Neural progenitor cell (in vitro differentiated cells): ENCODE measurements around the gene DRD2. TPM values are rescaled to one million over a fixed set of nuclear protein-coding genes. Genes with fewer than 3 reads are reported as not detected.

Experiments
- DNase-seq: peaks from one replicate; pipeline ENCODE4 v3.0.0-alpha.2; 2016; ENCODE audit warnings: low spot score
- H2AFZ ChIP-seq: fragments of 200-600 bp; sonication (generic); replicated peaks from 2 replicates; pipeline ENCODE4 v1.6.1; 2016; ENCODE audit warnings: antibody characterized with exemption
- H3F3A ChIP-seq: fragments of 200-600 bp; sonication (generic); 2 replicates; pipeline ENCODE4 v1.6.1; 2016; ENCODE audit warnings: antibody characterized with exemption, low read depth
- H3K27ac ChIP-seq: fragments of 200-600 bp; sonication (generic); 2 replicates; pipeline ENCODE4 v1.5.1; 2016; ENCODE audit warnings: mild to moderate bottlenecking
- H3K27me3 ChIP-seq: fragments of 200-600 bp; sonication (generic); 2 replicates; pipeline ENCODE4 v1.6.1; 2016; ENCODE audit warnings: mild to moderate bottlenecking, moderate library complexity
- H3K36me3 ChIP-seq: fragments of 200-600 bp; sonication (generic); 2 replicates; pipeline ENCODE4 v1.5.1; 2016
- H3K4me1 ChIP-seq: fragments of 200-600 bp; sonication (generic); 2 replicates; pipeline ENCODE4 v1.6.1; 2016; ENCODE audit warnings: mixed run types
- H3K4me2 ChIP-seq: fragments of 200-600 bp; sonication (generic); 2 replicates; pipeline ENCODE4 v1.6.1; 2016
- H3K4me3 ChIP-seq: fragments of 200-600 bp; sonication (generic); 2 replicates; pipeline ENCODE4 v1.5.1; 2016
- H3K79me2 ChIP-seq: fragments of 200-600 bp; sonication (generic); 2 replicates; pipeline ENCODE4 v1.6.1; 2016; ENCODE audit warnings: low read depth
- H3K9ac ChIP-seq: fragments of 200-600 bp; sonication (generic); 2 replicates; pipeline ENCODE4 v1.6.1; 2016
- H3K9me3 ChIP-seq: fragments of 200-600 bp; sonication (generic); 2 replicates; pipeline ENCODE4 v1.5.1; 2016; ENCODE audit warnings: low read depth
- H4K20me1 ChIP-seq: fragments of 200-600 bp; sonication (generic); 2 replicates; pipeline ENCODE4 v1.6.1; 2016; ENCODE audit warnings: low read depth
- H3K27ac Mint-ChIP-seq: 3 replicates; pipeline ENCODE4 v1.8.0; 2021; ENCODE audit warnings: mixed read lengths
- H3K27me3 Mint-ChIP-seq: 2 replicates; pipeline ENCODE4 v1.8.0; 2022; ENCODE audit warnings: low read depth, mild to moderate bottlenecking, inconsistent platforms, moderate library complexity, mixed read lengths; ENCODE audit not compliant: insufficient read depth
- H3K36me3 Mint-ChIP-seq: 3 replicates; pipeline ENCODE4 v1.8.0; 2021; ENCODE audit warnings: mixed read lengths
- H3K4me1 Mint-ChIP-seq: 3 replicates; pipeline ENCODE4 v1.8.0; 2021; ENCODE audit warnings: mixed read lengths
- H3K4me3 Mint-ChIP-seq: 3 replicates; pipeline ENCODE4 v1.8.0; 2021; ENCODE audit warnings: mild to moderate bottlenecking, moderate library complexity, mixed read lengths
- H3K9me3 Mint-ChIP-seq: 3 replicates; pipeline ENCODE4 v1.8.0; 2020; ENCODE audit warnings: mixed read lengths
- EZH2 ChIP-seq: fragments of 200-600 bp; sonication (generic); IDR thresholded peaks from 2 replicates; pipeline ENCODE4 v1.6.1; 2017; ENCODE audit warnings: antibody characterized with exemption, mild to moderate bottlenecking, moderate library complexity
- EZH2phosphoT487 ChIP-seq: fragments of 200-600 bp; sonication (generic); IDR thresholded peaks from 2 replicates; pipeline ENCODE4 v1.6.1; 2017; ENCODE audit warnings: antibody characterized with exemption
- total RNA-seq: library from RNA; depleted of rRNA; stranded (reverse); fragments of >200 nt; gene quantifications from 2 replicates; pipeline ENCODE4 v1.2.3, GENCODE V29; 2015; ENCODE audit warnings: low replicate concordance
- TF ChIP-seq, protein P1 (sequence below): fragments of 200-600 bp; sonication (generic); IDR thresholded peaks from 2 replicates; pipeline ENCODE4 v1.5.1; 2017; ENCODE audit warnings: antibody characterized with exemption, mild to moderate bottlenecking

The DRD2 gene
- total RNA-seq, 1 donor from 2014 or later = 0.21 TPM

DNA sequence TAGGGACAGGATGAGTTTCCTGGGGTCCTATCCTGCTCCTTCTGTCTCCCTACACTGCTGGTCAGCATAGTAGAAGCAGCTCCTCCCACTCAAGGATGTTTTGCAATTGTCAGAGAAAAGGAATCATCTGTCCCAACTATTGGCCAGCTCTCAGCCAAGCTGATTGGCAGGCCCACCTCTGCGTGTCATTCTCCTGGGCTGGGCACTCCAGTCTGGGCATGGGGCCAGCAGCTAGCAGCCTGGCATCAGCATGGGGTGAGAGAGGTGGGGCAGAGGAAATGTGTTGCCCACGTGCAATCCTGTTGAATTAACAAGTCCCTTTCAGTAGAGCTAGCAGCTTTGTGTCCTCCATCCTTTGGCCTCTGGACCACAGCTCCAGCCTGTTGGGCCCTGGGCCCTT is 73.5 kb downstream of the DRD2 start:
- Histone ChIP-seq H3K27ac (no peak overlapping the region), H3K27me3 (no peaks in the 10 kb centered on the region), H3F3A (no peaks in the 10 kb centered on the region), H3K4me1 (no peaks in the 10 kb centered on the region), H4K20me1 (no peaks in the 10 kb centered on the region), H3K4me2 (no peak overlapping the region), H3K9me3 (no peaks in the 10 kb centered on the region), H3K9ac (no peak overlapping the region), H3K36me3 (no peaks in the 10 kb centered on the region), H3K4me3 (no peak overlapping the region), H3K79me2 (no peaks in the 10 kb centered on the region), H2AFZ (no peak overlapping the region)
- DNase-seq = no peak
- Mint-ChIP-seq H3K27me3 (peaks cover 15% of the 10 kb centered on the region), H3K36me3 (no peaks in the 10 kb centered on the region), H3K4me3 (no peak overlapping the region), H3K9me3 (no peaks in the 10 kb centered on the region), H3K4me1 (no peaks in the 10 kb centered on the region), H3K27ac (no peak overlapping the region)
- no peak for TF ChIP-seq EZH2phosphoT487
- no peak for TF ChIP-seq EZH2
- TF ChIP-seq, protein P1, sequence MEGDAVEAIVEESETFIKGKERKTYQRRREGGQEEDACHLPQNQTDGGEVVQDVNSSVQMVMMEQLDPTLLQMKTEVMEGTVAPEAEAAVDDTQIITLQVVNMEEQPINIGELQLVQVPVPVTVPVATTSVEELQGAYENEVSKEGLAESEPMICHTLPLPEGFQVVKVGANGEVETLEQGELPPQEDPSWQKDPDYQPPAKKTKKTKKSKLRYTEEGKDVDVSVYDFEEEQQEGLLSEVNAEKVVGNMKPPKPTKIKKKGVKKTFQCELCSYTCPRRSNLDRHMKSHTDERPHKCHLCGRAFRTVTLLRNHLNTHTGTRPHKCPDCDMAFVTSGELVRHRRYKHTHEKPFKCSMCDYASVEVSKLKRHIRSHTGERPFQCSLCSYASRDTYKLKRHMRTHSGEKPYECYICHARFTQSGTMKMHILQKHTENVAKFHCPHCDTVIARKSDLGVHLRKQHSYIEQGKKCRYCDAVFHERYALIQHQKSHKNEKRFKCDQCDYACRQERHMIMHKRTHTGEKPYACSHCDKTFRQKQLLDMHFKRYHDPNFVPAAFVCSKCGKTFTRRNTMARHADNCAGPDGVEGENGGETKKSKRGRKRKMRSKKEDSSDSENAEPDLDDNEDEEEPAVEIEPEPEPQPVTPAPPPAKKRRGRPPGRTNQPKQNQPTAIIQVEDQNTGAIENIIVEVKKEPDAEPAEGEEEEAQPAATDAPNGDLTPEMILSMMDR = no peak

DNA sequence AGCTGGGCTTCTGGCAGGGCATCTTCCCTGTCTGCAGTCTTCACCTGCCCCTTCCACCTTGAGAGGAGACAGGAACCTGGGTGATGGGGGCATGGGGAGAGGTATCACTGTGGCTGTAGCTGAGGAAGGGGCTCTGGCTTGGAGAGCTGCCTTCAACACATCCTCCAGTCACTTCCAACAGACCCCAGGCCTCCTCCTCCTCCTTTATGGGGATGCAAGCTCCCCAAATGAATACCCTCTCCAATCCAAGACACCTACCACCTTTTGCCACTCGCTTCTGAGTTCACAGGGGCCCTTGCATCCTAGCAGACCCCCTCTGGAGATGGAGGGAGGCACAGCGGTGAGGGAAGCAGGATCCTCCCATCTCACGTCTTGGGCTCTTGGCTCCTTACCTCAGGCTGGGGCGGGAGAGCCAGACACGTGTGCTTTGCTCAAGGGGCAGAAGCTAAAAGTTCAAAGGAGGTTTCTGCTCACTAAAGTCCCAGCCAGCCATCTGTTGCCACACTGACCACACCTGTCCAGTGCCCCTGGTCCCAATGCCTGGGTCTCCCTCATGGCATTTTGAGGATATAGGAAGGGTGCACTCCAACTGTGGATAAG is 74.5 kb downstream of the DRD2 start:
- Histone ChIP-seq H3K36me3 (no peaks in the 10 kb centered on the region), H4K20me1 (no peaks in the 10 kb centered on the region), H3F3A (no peaks in the 10 kb centered on the region), H3K4me1 (no peaks in the 10 kb centered on the region), H3K4me2 (no peak overlapping the region), H2AFZ (no peak overlapping the region), H3K4me3 (no peak overlapping the region), H3K27me3 (no peaks in the 10 kb centered on the region), H3K27ac (no peak overlapping the region), H3K79me2 (no peaks in the 10 kb centered on the region), H3K9ac (no peak overlapping the region), H3K9me3 (no peaks in the 10 kb centered on the region)
- Mint-ChIP-seq H3K36me3 (no peaks in the 10 kb centered on the region), H3K4me1 (no peaks in the 10 kb centered on the region), H3K27ac (no peak overlapping the region), H3K27me3 (peaks cover 14% of the 10 kb centered on the region), H3K9me3 (no peaks in the 10 kb centered on the region), H3K4me3 (no peak overlapping the region)
- TF ChIP-seq EZH2 = no peak
- TF ChIP-seq, protein P1 = no peak
- TF ChIP-seq EZH2phosphoT487 = no peak
- DNase-seq = no peak

- H4K20me1 ChIP-seq = no peaks in the 10 kb centered on the region
- H3K79me2 ChIP-seq = no peaks in the 10 kb centered on the region
- H3K4me2 ChIP-seq = no peak overlapping the region
- H3K9me3 ChIP-seq = no peaks in the 10 kb centered on the region
- no peaks in the 10 kb centered on the region for H3K27me3 ChIP-seq
- H3K9ac ChIP-seq = no peak overlapping the region
- H3K27ac ChIP-seq = no peak overlapping the region
- peaks cover 5% of the 10 kb centered on the region for H3K27me3 Mint-ChIP-seq
- H3K27ac Mint-ChIP-seq = no peak overlapping the region
- H3K4me3 Mint-ChIP-seq = no peak overlapping the region
- H3K4me3 ChIP-seq = no peak overlapping the region
- no peaks in the 10 kb centered on the region for H3K4me1 ChIP-seq
- H3F3A ChIP-seq = no peaks in the 10 kb centered on the region
- no peak overlapping the region for H2AFZ ChIP-seq
- no peak for DNase-seq
- H3K4me1 Mint-ChIP-seq = no peaks in the 10 kb centered on the region
- no peaks in the 10 kb centered on the region for H3K36me3 ChIP-seq
- H3K9me3 Mint-ChIP-seq = no peaks in the 10 kb centered on the region
- no peaks in the 10 kb centered on the region for H3K36me3 Mint-ChIP-seq
- TF ChIP-seq, protein P1 = no peak
Observed at GRCh38 chr11:113398669-113399430, 76.3 kb downstream of the DRD2 start.
